HL-60 (cell line): Measurements from ENCODE around the gene CTIF.

Experiments used
- GABPA ChIP-seq: IDR thresholded peaks from 2 replicates; pipeline ENCODE4 v1.6.1; 2012; ENCODE audit warnings: low read depth
- POLR2AphosphoS5 ChIP-seq: IDR thresholded peaks from 2 replicates; pipeline ENCODE4 v1.6.1; 2012; ENCODE audit warnings: low read depth
- TF ChIP-seq, protein P1 (sequence below): IDR thresholded peaks from one replicate; pipeline ENCODE4 v1.5.1; 2011; ENCODE audit warnings: low read length, control low read depth, inconsistent platforms; ENCODE audit not compliant: insufficient read depth

DNA sequence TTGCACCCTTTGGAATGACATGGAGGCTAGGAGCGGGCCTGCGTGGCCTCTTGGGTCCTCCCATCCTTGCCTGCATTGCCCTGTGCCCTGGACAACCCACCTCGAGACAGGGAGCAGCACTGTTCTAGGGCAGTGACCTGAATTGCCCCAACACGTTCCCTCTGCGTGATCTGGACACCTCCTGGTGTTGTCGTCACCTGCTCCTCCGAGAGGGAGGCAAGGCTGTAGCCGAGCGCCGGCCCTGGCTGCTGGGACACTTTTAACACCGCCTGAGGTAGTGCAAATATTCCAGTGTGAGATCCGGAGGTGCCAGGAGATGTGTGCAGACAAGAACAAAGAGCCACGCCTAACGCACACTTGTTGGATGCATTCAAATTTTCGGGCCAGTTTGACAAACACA lies 280.4 kb downstream of the CTIF start:
- TF ChIP-seq GABPA = no peak
- TF ChIP-seq, protein P1, sequence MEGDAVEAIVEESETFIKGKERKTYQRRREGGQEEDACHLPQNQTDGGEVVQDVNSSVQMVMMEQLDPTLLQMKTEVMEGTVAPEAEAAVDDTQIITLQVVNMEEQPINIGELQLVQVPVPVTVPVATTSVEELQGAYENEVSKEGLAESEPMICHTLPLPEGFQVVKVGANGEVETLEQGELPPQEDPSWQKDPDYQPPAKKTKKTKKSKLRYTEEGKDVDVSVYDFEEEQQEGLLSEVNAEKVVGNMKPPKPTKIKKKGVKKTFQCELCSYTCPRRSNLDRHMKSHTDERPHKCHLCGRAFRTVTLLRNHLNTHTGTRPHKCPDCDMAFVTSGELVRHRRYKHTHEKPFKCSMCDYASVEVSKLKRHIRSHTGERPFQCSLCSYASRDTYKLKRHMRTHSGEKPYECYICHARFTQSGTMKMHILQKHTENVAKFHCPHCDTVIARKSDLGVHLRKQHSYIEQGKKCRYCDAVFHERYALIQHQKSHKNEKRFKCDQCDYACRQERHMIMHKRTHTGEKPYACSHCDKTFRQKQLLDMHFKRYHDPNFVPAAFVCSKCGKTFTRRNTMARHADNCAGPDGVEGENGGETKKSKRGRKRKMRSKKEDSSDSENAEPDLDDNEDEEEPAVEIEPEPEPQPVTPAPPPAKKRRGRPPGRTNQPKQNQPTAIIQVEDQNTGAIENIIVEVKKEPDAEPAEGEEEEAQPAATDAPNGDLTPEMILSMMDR = no peak
- no peak for TF ChIP-seq POLR2AphosphoS5
